PFSK-1 (cell line): Measurements from ENCODE around the gene LIMK2.

Experiments used
- FOXP2 ChIP-seq: optimal IDR thresholded peaks from 2 replicates; pipeline ENCODE3; 2011; ENCODE audit warnings: borderline replicate concordance, control low read depth, inconsistent platforms; ENCODE audit not compliant: insufficient read depth; ENCODE audit errors: extremely low read length, extremely low read depth
- POLR2AphosphoS5 ChIP-seq: IDR thresholded peaks from 2 replicates; pipeline ENCODE4 v1.6.1; 2012; ENCODE audit warnings: low read depth, mild to moderate bottlenecking, control low read depth, low read length, moderate library complexity
- SIN3A ChIP-seq: IDR thresholded peaks from 2 replicates; pipeline ENCODE4 v1.6.1; 2012; ENCODE audit warnings: mild to moderate bottlenecking, low read length, moderate library complexity, borderline replicate concordance; ENCODE audit not compliant: insufficient read depth
- TAF1 ChIP-seq: IDR thresholded peaks from 2 replicates; pipeline ENCODE4 v1.6.1; 2012; ENCODE audit warnings: low read length, control low read depth, borderline replicate concordance; ENCODE audit not compliant: insufficient read depth
- TF ChIP-seq, protein P1 (sequence below), 2 experiments: IDR thresholded peaks; 2 replicates each; pipeline versions ENCODE4 v1.6.1 to v1.8.0; 2011 to 2012; ENCODE audit warnings: low read depth in 2 of 2, low read length in 2 of 2, control low read depth in 1 of 2, inconsistent platforms in 1 of 2, mild to moderate bottlenecking in 1 of 2, moderate library complexity in 1 of 2; ENCODE audit not compliant: insufficient read depth in 1 of 2

Gene LIMK2

GRCh38 chr22:31230871-31231621 lies 18.9 kb downstream of the LIMK2 start:
- TF ChIP-seq FOXP2, result no peak
- no peak for TF ChIP-seq TAF1
- no peak for TF ChIP-seq SIN3A
- no peak for TF ChIP-seq POLR2AphosphoS5
- TF ChIP-seq, protein P1, sequence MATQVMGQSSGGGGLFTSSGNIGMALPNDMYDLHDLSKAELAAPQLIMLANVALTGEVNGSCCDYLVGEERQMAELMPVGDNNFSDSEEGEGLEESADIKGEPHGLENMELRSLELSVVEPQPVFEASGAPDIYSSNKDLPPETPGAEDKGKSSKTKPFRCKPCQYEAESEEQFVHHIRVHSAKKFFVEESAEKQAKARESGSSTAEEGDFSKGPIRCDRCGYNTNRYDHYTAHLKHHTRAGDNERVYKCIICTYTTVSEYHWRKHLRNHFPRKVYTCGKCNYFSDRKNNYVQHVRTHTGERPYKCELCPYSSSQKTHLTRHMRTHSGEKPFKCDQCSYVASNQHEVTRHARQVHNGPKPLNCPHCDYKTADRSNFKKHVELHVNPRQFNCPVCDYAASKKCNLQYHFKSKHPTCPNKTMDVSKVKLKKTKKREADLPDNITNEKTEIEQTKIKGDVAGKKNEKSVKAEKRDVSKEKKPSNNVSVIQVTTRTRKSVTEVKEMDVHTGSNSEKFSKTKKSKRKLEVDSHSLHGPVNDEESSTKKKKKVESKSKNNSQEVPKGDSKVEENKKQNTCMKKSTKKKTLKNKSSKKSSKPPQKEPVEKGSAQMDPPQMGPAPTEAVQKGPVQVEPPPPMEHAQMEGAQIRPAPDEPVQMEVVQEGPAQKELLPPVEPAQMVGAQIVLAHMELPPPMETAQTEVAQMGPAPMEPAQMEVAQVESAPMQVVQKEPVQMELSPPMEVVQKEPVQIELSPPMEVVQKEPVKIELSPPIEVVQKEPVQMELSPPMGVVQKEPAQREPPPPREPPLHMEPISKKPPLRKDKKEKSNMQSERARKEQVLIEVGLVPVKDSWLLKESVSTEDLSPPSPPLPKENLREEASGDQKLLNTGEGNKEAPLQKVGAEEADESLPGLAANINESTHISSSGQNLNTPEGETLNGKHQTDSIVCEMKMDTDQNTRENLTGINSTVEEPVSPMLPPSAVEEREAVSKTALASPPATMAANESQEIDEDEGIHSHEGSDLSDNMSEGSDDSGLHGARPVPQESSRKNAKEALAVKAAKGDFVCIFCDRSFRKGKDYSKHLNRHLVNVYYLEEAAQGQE (IDR thresholded peaks at IDR 0.05; ENCODE audit: insufficient read depth in 1 of 2, low read depth in 2 of 2, low read length in 2 of 2), result no peak

DNA sequence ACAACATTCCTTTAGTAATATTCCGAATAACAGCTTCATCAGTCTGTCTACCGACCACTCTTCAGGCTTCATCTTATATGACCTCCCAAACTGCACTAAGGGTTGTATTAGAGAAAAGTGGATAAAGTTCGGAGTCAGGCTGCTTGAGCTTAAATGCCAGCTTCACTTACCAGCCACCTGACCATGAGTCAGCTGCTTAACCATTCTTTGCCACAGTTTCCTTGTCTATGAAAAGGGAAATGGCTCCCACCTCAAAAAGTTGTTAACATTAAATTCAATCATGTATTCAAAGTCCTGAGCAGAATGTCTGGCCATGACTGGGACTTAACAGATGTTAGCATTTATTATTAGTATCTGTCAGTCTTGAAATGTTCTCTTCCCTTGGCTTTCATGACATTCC lies 20.9 kb downstream of the LIMK2 start:
- TF ChIP-seq, protein P1 (IDR thresholded peaks at IDR 0.05; ENCODE audit: insufficient read depth in 1 of 2, low read depth in 2 of 2, low read length in 2 of 2), result no peak
- TF ChIP-seq POLR2AphosphoS5 (no peak), SIN3A (no peak), FOXP2 (no peak), TAF1 (no peak)

GRCh38 chr22:31235081-31235480 lies 23.0 kb downstream of the LIMK2 start:
- TF ChIP-seq FOXP2 (no peak), POLR2AphosphoS5 (no peak), SIN3A (no peak), TAF1 (no peak)
- TF ChIP-seq, protein P1 (IDR thresholded peaks at IDR 0.05; ENCODE audit: insufficient read depth in 1 of 2, low read depth in 2 of 2, low read length in 2 of 2), result no peak

DNA sequence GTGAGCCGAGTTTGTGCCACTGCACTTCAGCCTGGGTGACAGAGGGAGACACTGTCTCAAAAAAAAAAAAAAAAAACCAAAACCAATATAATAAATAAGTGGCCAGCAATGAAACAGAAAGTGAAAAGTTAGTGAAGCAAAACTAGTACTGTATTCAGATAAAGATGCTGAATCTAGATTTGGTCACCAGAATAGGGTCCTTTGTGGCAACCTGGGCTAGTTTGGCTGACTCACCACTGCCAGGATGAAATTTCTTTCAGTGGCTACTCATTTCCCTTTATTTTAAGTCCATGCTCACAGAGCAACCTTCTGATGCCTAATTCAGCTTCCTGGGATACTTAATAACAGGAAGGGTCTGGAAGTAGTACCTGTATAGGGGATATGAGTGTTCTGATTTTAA lies 26.0 kb downstream of the LIMK2 start:
- no peak for TF ChIP-seq FOXP2
- TF ChIP-seq POLR2AphosphoS5, result no peak
- TF ChIP-seq, protein P1 (IDR thresholded peaks at IDR 0.05; ENCODE audit: insufficient read depth in 1 of 2, low read depth in 2 of 2, low read length in 2 of 2), result no peak
- TF ChIP-seq TAF1, result no peak
- no peak for TF ChIP-seq SIN3A

DNA sequence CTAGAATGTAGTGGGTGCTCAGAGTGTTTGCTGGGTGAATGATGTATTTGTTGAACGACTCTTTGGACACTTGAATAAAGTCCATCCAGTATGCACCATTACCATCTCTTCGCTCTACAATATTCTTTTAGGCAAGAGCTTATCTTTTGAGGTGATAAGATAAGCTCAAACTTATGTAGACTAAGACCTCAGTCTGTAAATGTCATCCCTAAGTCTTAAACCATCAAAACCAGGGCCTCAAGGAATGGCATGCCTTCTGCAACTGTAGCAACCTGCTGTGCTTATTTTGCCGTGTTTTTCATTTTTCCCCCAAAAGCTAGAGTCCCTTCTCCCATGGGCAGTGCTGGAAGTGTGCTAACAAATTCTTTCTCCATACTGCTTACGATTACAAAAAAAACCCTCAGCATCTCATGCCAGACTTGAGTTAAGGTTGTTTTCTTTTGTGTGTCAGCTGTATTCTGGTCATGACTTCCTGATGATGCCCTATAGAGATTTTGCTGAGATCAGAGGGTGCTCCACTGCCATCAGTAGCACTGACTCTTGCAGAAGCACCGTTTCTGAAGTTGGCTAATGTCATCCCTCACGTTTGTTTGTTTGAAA lies 27.8 kb downstream of the LIMK2 start:
- TF ChIP-seq, protein P1 (IDR thresholded peaks at IDR 0.05; ENCODE audit: insufficient read depth in 1 of 2, low read depth in 2 of 2, low read length in 2 of 2), result no peak
- TF ChIP-seq TAF1 (no peak), SIN3A (no peak), POLR2AphosphoS5 (no peak), FOXP2 (no peak)
